Esophagus squamous epithelium (tissue), 4 donors: ENCODE results near the gene GIMAP6.

Source experiments
- POLR2A ChIP-seq, 4 donors: fragments of 450-650 bp; IDR thresholded peaks; one replicate each; pipeline ENCODE4 v1.6.1; 2017; ENCODE audit warnings: antibody characterized with exemption in 4 of 4, mild to moderate bottlenecking in 4 of 4, moderate library complexity in 3 of 4
- TF ChIP-seq, protein P1 (sequence below), 6 experiments: fragments of 450-650 bp in 4 of 6; fragments of 200-600 bp in 2 of 6; sonication (generic) in 2 of 6; IDR thresholded peaks; one replicate each; pipeline ENCODE4 v1.5.1; 2016 to 2019; ENCODE audit warnings: antibody characterized with exemption in 6 of 6, mild to moderate bottlenecking in 4 of 6, moderate library complexity in 4 of 6

DNA sequence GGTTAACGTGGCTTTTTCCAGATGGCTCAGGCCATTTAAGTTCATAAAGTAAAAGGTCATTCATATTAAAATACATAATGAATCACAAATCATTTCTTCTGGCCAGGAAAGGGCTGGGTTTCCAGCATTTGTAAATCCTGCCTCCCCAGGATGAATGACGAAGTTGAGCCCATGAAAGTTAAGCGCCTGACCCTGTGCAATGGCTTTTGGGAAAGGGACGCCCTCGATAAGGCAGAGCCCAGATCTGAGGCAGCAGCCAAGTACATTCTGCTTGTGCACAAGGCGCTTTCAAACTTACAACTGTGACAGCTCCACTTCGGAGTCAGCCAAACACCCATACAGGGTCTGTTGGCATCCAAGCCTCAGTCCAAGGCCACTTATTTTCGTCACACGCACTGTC is 2.8 kb downstream of the GIMAP6 start:
- TF ChIP-seq, protein P1, sequence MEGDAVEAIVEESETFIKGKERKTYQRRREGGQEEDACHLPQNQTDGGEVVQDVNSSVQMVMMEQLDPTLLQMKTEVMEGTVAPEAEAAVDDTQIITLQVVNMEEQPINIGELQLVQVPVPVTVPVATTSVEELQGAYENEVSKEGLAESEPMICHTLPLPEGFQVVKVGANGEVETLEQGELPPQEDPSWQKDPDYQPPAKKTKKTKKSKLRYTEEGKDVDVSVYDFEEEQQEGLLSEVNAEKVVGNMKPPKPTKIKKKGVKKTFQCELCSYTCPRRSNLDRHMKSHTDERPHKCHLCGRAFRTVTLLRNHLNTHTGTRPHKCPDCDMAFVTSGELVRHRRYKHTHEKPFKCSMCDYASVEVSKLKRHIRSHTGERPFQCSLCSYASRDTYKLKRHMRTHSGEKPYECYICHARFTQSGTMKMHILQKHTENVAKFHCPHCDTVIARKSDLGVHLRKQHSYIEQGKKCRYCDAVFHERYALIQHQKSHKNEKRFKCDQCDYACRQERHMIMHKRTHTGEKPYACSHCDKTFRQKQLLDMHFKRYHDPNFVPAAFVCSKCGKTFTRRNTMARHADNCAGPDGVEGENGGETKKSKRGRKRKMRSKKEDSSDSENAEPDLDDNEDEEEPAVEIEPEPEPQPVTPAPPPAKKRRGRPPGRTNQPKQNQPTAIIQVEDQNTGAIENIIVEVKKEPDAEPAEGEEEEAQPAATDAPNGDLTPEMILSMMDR (IDR thresholded peaks at IDR 0.05): no peak
- TF ChIP-seq POLR2A (IDR thresholded peaks at IDR 0.05): no peak
